Spinal cord (tissue), 10 donors: ENCODE results near the gene SMIM36. TPM values are rescaled to one million over a fixed set of nuclear protein-coding genes. Genes with fewer than 3 reads are reported as not detected.
"Not testable (repeated sequence)": the region's sequence is repeated elsewhere in the genome, so short reads cannot be mapped to it uniquely, and the experiment has no call there.

ENCODE experiments used
- DNase-seq, 6 donors: peaks; one replicate each; pipeline versions ENCODE4 v3.0.0 to v3.0.0-alpha.2; 2013 to 2015; ENCODE audit warnings: low spot score in 6 of 6, low read depth in 4 of 6
- H3K27ac ChIP-seq: one replicate; pipeline ENCODE4 v1.5.1; 2013; ENCODE audit warnings: low read depth, low read length, control low read depth
- H3K27me3 ChIP-seq: one replicate; pipeline ENCODE4 v1.6.1; 2013; ENCODE audit warnings: low read length; ENCODE audit not compliant: control insufficient read depth, insufficient read depth
- H3K36me3 ChIP-seq: one replicate; pipeline ENCODE4 v1.6.1; 2013; ENCODE audit warnings: low read length; ENCODE audit not compliant: control insufficient read depth, insufficient read depth
- H3K4me1 ChIP-seq: one replicate; pipeline ENCODE4 v1.6.1; 2013; ENCODE audit warnings: low read length; ENCODE audit not compliant: control insufficient read depth, insufficient read depth
- H3K4me3 ChIP-seq: one replicate; pipeline ENCODE4 v1.5.1; 2013; ENCODE audit warnings: low read depth, low read length, control low read depth
- H3K9me3 ChIP-seq: one replicate; pipeline ENCODE4 v1.6.1; 2013; ENCODE audit warnings: low read length; ENCODE audit not compliant: control insufficient read depth, insufficient read depth
- WGBS: methylation state at CpG from one replicate; pipeline ENCODE4 v1.1.5; 2013; ENCODE audit warnings: missing lambda C conversion rate; ENCODE audit not compliant: insufficient coverage; 5-methylcytosine and 5-hydroxymethylcytosine counted together
- polyA plus RNA-seq, 2 donors: library from polyadenylated mRNA; unstranded; fragments of 120-200 nt; gene quantifications; one replicate each; pipeline ENCODE4 v1.2.1, GENCODE V29; 2013; ENCODE audit not compliant: insufficient read length in 2 of 2
- total RNA-seq, 2 donors: library from RNA; depleted of rRNA in 1 of 2; stranded (reverse); fragments of 120-200 nt in 1 of 2; fragments of >200 nt in 1 of 2; gene quantifications; one replicate each; pipeline versions ENCODE4 v1.2.3 to v1.2.4, GENCODE V29; 2013 to 2014
- donor health status: healthy.

Gene SMIM36
- total and polyA plus RNA-seq, 4 donors, result 0.18 TPM; not detected in 3

DNA sequence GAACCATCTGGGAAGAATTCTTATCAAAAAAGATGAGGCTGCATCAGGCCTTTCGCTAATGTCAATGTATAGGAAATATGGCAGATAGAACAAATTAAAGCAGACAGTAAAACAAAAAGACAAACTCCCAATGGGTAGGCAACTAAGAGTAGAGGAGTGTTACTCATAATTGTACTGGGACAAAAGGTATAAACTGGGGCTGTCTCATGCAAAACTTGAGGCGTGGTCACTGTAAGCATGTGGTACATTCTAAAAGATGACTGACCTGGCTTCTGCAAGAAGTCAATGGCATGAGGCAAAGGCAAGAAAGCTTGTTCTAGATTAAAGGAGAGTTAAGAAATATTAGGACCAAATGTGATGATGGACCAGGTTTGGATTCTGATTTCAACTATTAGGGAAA, 26.7 kb downstream of the SMIM36 start:
- Histone ChIP-seq H3K36me3 (no peaks in the 10 kb centered on the region), H3K27me3 (no peaks in the 10 kb centered on the region), H3K4me1 (no peaks in the 10 kb centered on the region), H3K27ac (no peak overlapping the region), H3K9me3 (no peaks in the 10 kb centered on the region), H3K4me3 (no peak overlapping the region)
- WGBS, result 100% methylated on average over 1 of the region's 2 CpGs
- no peak for DNase-seq

DNA sequence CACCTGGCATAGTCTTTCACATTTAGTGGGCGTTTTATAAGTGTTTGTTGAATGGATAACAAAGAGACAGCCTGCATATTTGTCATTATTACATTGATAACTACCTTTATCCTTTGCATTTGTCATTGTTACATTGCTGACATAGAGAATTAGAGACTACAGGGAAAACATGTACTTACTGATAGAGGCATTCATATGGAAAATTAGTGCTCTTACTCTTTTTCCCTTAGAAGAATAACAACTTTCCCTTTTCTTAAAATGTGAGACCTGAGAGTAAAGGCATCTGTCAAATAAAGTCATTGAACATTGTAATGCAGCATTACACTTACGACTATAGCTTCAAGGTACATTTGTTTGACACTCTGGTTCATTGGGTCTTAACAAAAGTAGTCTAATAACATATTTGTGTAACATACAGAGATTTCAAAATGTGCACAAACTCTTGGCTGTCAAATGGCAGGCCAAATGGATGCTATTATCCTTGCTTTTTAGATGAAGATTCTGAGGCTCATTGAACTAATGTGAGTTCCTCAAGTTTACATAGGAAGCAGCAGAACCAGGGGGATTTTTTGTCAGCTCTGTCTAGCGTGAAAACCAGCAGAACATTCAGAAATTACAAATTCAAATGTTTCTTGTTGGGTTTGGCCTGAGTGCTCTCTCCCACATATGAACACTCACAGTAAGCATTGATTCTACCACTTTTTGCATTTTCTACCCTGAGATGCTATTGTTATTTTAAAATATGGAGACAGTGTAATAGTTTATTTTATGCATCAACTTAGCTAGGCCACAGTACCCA, 28.5 kb downstream of the SMIM36 start:
- no CpG with 5 or more reads among the region's 3 CpGs for WGBS
- DNase-seq, result peak in 1 of 6 donors; percentile 10
- no peaks in the 10 kb centered on the region for H3K27me3 ChIP-seq

DNA sequence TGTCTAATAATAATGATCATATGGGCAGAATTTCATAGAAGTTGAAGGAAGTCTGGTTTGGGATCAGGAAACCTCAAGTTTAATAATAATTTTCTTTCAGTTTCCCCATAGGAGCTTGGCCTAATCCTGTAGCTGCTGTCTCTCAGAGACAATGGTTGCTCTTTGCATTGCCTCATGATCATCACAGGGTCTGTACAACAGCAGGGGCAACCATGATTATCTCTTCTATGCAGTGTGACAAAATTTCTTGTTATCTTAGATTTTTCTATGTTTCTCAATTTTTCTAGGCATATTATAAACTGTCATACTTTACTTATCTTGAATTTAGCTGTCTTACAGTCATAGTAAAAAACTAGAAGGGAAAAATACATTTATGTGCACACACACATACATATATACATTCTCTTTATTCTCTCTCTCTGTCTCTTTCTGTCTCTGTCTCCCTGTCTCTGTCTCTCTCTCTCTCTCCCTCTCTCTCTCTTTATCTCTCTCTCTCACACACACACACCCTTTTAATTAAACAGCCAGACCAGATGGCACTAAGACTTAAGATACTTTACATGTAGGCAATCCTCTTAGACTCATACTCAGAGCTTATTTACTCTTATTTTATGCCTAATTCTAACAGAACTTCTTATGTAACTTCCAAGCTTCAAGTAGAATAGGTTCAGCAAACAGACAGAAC, 30.5 kb downstream of the SMIM36 start:
- H3K27me3 ChIP-seq, result no peaks in the 10 kb centered on the region
- no peak overlapping the region for H3K27ac ChIP-seq
- H3K36me3 ChIP-seq, result no peaks in the 10 kb centered on the region
- no peaks in the 10 kb centered on the region for H3K4me1 ChIP-seq
- H3K4me3 ChIP-seq, result no peak overlapping the region
- DNase-seq, result no peak
- no peaks in the 10 kb centered on the region for H3K9me3 ChIP-seq

More for the DNA sequence above, 28.5 kb downstream of the SMIM36 start:
- no peak overlapping the region for H3K4me3 ChIP-seq
- H3K27ac ChIP-seq, result no peak overlapping the region
- H3K36me3 ChIP-seq, result no peaks in the 10 kb centered on the region
- H3K4me1 ChIP-seq, result no peaks in the 10 kb centered on the region
- H3K9me3 ChIP-seq, result no peaks in the 10 kb centered on the region

DNA sequence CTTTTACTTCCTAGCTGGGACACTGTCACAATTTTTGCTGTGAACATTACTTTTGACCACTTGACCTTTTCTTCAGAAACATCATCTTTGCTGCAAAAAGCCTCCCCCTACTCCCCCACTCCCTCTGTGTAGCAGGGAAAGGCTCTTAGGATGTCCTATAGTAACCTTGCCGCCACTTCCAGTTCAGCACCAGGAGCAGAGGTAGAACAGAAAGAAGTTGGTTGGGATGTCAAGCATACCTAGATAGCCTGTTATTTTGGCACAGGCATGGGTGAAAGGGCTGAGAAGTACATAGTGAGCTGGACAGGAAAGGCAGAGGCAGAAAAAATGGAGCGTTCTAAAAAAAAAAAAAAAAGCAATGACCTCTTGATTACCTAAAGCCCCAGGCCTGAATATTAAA, 31.3 kb downstream of the SMIM36 start:
- no peaks in the 10 kb centered on the region for H3K36me3 ChIP-seq
- no peaks in the 10 kb centered on the region for H3K4me1 ChIP-seq
- 71% methylated on average over 1 of the region's 2 CpGs for WGBS
- H3K9me3 ChIP-seq, result no peaks in the 10 kb centered on the region
- no peak overlapping the region for H3K4me3 ChIP-seq
- no peak overlapping the region for H3K27ac ChIP-seq
- no peak for DNase-seq
- no peaks in the 10 kb centered on the region for H3K27me3 ChIP-seq

DNA sequence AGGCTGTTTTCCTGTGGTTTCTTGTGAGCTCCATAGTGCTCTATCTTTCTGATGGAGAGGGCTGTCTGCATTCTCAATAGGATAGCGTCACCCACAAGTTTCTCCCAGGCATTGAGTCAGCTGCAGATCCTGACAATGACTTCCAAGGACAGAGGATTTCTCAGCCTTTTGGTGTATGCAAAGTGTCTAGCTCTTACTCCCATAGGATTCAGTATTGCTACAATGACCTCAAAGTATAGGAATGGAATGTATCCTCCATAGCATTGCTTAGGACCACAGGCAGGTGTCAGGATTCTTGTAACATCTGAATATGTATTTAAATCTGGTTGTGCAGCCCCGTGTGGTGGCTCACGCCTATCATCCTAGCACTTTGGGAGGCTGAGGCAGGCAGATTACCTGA, 32.3 kb downstream of the SMIM36 start:
- WGBS, result no CpG with 5 or more reads among the region's 3 CpGs
- H3K27me3 ChIP-seq, result no peaks in the 10 kb centered on the region

DNA sequence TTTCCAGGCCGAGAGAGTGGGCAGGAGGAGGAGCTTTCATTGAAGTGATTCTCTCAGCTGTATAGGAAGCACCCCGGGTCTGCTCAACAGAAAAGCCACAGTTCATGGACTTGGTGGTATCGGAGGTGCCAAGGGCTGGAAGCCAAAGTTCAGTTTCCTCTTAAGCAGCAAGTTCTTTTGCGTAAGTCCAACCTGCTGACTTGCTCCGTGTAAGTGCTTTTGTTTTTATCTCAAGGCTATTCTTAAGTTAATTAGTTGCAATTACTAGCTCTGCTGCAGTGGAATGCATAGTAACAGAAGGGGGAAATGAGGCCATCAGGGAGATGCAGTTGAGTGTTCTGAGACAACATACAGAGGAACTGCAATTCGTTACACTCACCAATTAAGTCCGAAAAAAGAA, 44.6 kb downstream of the SMIM36 start:
- 19% methylated on average over 3 of the region's 7 CpGs for WGBS
- H3K27ac ChIP-seq, result no peak overlapping the region
- no peak overlapping the region for H3K4me3 ChIP-seq
- peak in 4 of 6 donors; percentile 17 to 90 (median 20) for DNase-seq
- no peaks in the 10 kb centered on the region for H3K36me3 ChIP-seq
- no peaks in the 10 kb centered on the region for H3K4me1 ChIP-seq
- H3K27me3 ChIP-seq, result no peaks in the 10 kb centered on the region
- H3K9me3 ChIP-seq, result no peaks in the 10 kb centered on the region

More for the DNA sequence above, 32.3 kb downstream of the SMIM36 start:
- no peaks in the 10 kb centered on the region for H3K4me1 ChIP-seq
- no peak overlapping the region for H3K27ac ChIP-seq
- H3K9me3 ChIP-seq, result no peaks in the 10 kb centered on the region
- DNase-seq, result no peak
- no peaks in the 10 kb centered on the region for H3K36me3 ChIP-seq
- H3K4me3 ChIP-seq, result no peak overlapping the region

DNA sequence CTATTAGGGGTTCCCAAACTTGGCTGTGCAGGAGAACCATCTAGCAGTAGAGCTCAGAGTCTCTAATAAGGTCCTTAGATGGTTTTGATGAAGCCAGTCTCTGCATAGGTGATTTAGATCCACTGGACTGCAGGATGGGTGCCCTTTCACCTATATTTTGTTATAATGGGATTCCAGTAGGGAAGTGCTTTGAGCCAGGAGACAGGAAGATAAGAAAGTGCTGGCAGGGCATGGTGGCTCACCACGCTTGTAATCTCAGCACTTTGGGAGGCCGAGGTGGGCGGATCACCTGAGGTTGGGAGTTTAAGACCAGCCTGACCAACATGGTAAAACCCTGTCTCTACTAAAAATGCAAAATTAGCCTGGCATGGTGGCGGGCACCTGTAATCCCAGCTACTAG, 45.5 kb downstream of the SMIM36 start:
- not testable (repeated sequence) for H3K4me1 ChIP-seq, H3K4me3 ChIP-seq, H3K27ac ChIP-seq, H3K27me3 ChIP-seq, H3K36me3 ChIP-seq, DNase-seq, H3K9me3 ChIP-seq
- WGBS, result 100% methylated on average over 2 of the region's 4 CpGs

DNA sequence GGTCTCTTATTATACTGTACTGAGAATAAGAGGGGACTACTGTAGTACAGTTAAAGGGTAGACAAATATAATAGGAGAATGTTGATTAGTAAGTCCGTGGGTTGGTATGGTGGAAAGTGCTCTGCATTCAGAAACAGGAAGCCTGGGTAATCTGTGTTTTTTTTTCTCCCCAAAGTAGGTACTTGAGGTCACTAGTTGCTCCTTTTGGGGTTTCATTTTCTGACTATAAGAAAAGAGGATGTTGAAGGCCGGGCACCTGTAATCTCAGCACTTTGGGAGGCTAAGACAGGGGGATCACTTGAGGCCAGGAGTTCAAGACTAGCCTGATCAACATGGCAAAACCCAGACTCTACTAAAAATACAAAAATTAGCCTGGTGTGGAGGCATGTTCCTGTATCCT, 47.7 kb downstream of the SMIM36 start:
- Histone ChIP-seq H3K36me3 (no peaks in the 10 kb centered on the region), H3K4me1 (no peaks in the 10 kb centered on the region), H3K27me3 (no peaks in the 10 kb centered on the region), H3K27ac (no peak overlapping the region), H3K9me3 (no peaks in the 10 kb centered on the region), H3K4me3 (no peak overlapping the region)
- DNase-seq, result no peak
- 100% methylated on average over 1 of the region's 2 CpGs for WGBS

DNA sequence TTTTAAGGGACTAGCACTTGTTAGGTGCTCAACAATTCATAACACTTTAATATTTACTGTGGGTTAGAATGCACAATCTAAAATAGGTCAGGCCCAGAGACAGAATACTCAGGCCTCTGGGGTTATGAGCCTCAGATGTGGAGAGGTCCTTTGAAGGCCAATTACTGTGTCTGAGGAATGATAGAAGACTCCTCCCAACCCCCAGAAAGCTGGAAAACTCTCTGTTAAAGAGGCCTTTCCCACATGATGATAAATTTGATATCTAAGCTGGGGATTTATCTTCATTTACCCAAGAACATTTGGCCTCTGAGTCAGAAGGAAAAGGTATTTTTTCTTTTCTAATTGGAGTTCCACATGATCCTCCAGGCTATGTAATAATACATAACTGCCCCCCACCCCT, 48.5 kb downstream of the SMIM36 start:
- no peaks in the 10 kb centered on the region for H3K4me1 ChIP-seq
- H3K27me3 ChIP-seq, result no peaks in the 10 kb centered on the region
- no peaks in the 10 kb centered on the region for H3K36me3 ChIP-seq
- H3K9me3 ChIP-seq, result no peaks in the 10 kb centered on the region
- H3K4me3 ChIP-seq, result no peak overlapping the region
- no peak for DNase-seq
- H3K27ac ChIP-seq, result no peak overlapping the region

DNA sequence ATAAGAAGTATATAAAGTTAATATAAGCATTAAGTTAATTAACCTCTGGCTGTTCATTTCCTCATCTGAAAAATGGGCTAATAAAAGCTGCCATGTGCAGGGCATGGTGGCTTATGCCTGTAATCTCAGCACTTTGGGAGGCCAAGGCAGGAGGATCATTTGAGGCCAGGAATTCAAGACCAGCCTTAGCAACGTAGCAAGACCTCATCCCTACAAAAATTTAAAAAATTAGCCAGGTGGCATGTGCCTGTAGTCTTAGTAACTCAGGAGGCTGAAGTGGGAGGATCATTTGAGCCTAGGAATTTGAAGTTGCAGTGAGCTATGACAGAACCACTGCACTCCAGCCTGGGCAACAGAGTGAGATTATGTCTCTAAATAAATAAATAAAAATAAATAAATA, 49.0 kb downstream of the SMIM36 start:
- Histone ChIP-seq H3K4me3 (no peak overlapping the region), H3K9me3 (no peaks in the 10 kb centered on the region), H3K27ac (no peak overlapping the region), H3K27me3 (no peaks in the 10 kb centered on the region), H3K36me3 (no peaks in the 10 kb centered on the region), H3K4me1 (no peaks in the 10 kb centered on the region)
- no peak for DNase-seq
- no CpG with 5 or more reads among the region's 1 CpG for WGBS
